ENCODE measurements around the gene CNTNAP5.
A peak's percentile ranks its signal among the peaks of the same experiment; 100 is the strongest.

CNTNAP5 gene

GRCh38 chr2:124725187-124725586, 700.1 kb downstream of the CNTNAP5 start:
- DNase-seq: no peak

- DNase-seq: no peak
Observed at GRCh38 chr2:124740636-124741035, 715.5 kb downstream of the CNTNAP5 start.

GRCh38 chr2:124753842-124754241, 728.8 kb downstream of the CNTNAP5 start:
- no peak for DNase-seq

- no peak for DNase-seq
Observed at GRCh38 chr2:124755386-124755785, 730.3 kb downstream of the CNTNAP5 start.

- DNase-seq: no peak
Observed at GRCh38 chr2:124756048-124756447, 731.0 kb downstream of the CNTNAP5 start.

- DNase-seq: no peak
Observed at GRCh38 chr2:124762388-124762787, 737.3 kb downstream of the CNTNAP5 start.

- no peak for DNase-seq
Observed at GRCh38 chr2:124763611-124764010, 738.5 kb downstream of the CNTNAP5 start.

GRCh38 chr2:124774781-124775180, 749.7 kb downstream of the CNTNAP5 start:
- DNase-seq: no peak

- DNase-seq: no peak
Observed at GRCh38 chr2:124776332-124776731, 751.2 kb downstream of the CNTNAP5 start.

GRCh38 chr2:124778076-124778475, 753.0 kb downstream of the CNTNAP5 start:
- DNase-seq: no peak

- no peak for DNase-seq
Observed at GRCh38 chr2:124796647-124797046, 771.6 kb downstream of the CNTNAP5 start.

- DNase-seq: no peak
Observed at GRCh38 chr2:124797049-124797448, 772.0 kb downstream of the CNTNAP5 start.

GRCh38 chr2:124798551-124798950, 773.5 kb downstream of the CNTNAP5 start:
- DNase-seq: no peak

GRCh38 chr2:124804014-124804940, 779.2 kb downstream of the CNTNAP5 start:
- peak; percentile 57 for DNase-seq

GRCh38 chr2:124805060-124805459, 780.0 kb downstream of the CNTNAP5 start:
- DNase-seq: no peak

GRCh38 chr2:124810132-124810531, 785.0 kb downstream of the CNTNAP5 start:
- DNase-seq: peak; percentile 2

GRCh38 chr2:124814968-124815745, 790.1 kb downstream of the CNTNAP5 start:
- DNase-seq: no peak

- DNase-seq: no peak
Observed at GRCh38 chr2:124816007-124816406, 790.9 kb downstream of the CNTNAP5 start.

GRCh38 chr2:124822516-124822915, 797.4 kb downstream of the CNTNAP5 start:
- DNase-seq: no peak

- no peak for DNase-seq
Observed at GRCh38 chr2:124824441-124824840, 799.4 kb downstream of the CNTNAP5 start.

- DNase-seq: no peak
Observed at GRCh38 chr2:124832521-124832920, 807.4 kb downstream of the CNTNAP5 start.

GRCh38 chr2:124834331-124834730, 809.2 kb downstream of the CNTNAP5 start:
- no peak for DNase-seq

GRCh38 chr2:124835331-124835730, 810.2 kb downstream of the CNTNAP5 start:
- DNase-seq: no peak

GRCh38 chr2:124836416-124836815, 811.3 kb downstream of the CNTNAP5 start:
- no peak for DNase-seq

All from hematopoietic multipotent progenitor cell treated with erythropoietin and hydrocortisone succinate and interleukin-3 and kit ligand, for 8 days (in vitro differentiated cells).